ENCODE measurements around the gene PODNL1.

PODNL1 gene

GRCh38 chr19:13961826-13962698, 23.8 kb upstream of the PODNL1 start:
- H3K79me2 ChIP-seq (ENCODE audit: control insufficient read depth, low read length), result no peaks in the 10 kb centered on the region
- no peak overlapping the region for H3K27ac ChIP-seq (ENCODE audit: low read depth, low read length)
- no peak overlapping the region for H3K4me2 ChIP-seq (ENCODE audit: low read length)
- no peaks in the 10 kb centered on the region for H3K4me1 ChIP-seq (ENCODE audit: control insufficient read depth, low read length)
- peaks cover 9% of the 10 kb centered on the region; the same call in 1 of the 2 replicates for H3F3A ChIP-seq (ENCODE audit: control insufficient read depth, insufficient read depth)
- H3K9me2 ChIP-seq (replicated peaks; ENCODE audit: control insufficient read depth, low read length), result no peaks in the 10 kb centered on the region
- no peaks in the 10 kb centered on the region for H4K20me1 ChIP-seq (ENCODE audit: control insufficient read depth, insufficient read depth, low read depth, low read length)
- H3K4me3 ChIP-seq (ENCODE audit: low read length), result no peak overlapping the region
- no peaks in the 10 kb centered on the region for H3K27me3 ChIP-seq (ENCODE audit: control insufficient read depth, low read length)
- H3K36me3 ChIP-seq (ENCODE audit: control insufficient read depth, low read length), result peaks cover 55% of the 10 kb centered on the region
- no peaks in the 10 kb centered on the region for H3K9me3 ChIP-seq (ENCODE audit: control insufficient read depth, insufficient read depth, low read length)
- TF ChIP-seq CTCF (IDR thresholded peaks at IDR 0.05; ENCODE audit: low read depth, low read length, poor library complexity, severe bottlenecking), result no peak

GRCh38 chr19:13960863-13961784, 22.9 kb upstream of the PODNL1 start:
- H3K4me3 ChIP-seq (ENCODE audit: low read length), result no peak overlapping the region
- no peak overlapping the region for H3K27ac ChIP-seq (ENCODE audit: low read depth, low read length)
- H3K9me3 ChIP-seq (ENCODE audit: control insufficient read depth, insufficient read depth, low read length), result no peaks in the 10 kb centered on the region
- no peaks in the 10 kb centered on the region for H3K4me1 ChIP-seq (ENCODE audit: control insufficient read depth, low read length)
- TF ChIP-seq CTCF (IDR thresholded peaks at IDR 0.05; ENCODE audit: low read depth, low read length, poor library complexity, severe bottlenecking), result no peak
- TF ChIP-seq EZH2phosphoT487 (IDR thresholded peaks at IDR 0.05; ENCODE audit: borderline replicate concordance, low read length), result no peak
- H3K79me2 ChIP-seq (ENCODE audit: control insufficient read depth, low read length), result no peaks in the 10 kb centered on the region
- H3K4me2 ChIP-seq (ENCODE audit: low read length), result no peak overlapping the region
- H3K36me3 ChIP-seq (ENCODE audit: control insufficient read depth, low read length), result peaks cover 59% of the 10 kb centered on the region
- no peaks in the 10 kb centered on the region for H3K27me3 ChIP-seq (ENCODE audit: control insufficient read depth, low read length)
- no peaks in the 10 kb centered on the region for H4K20me1 ChIP-seq (ENCODE audit: control insufficient read depth, insufficient read depth, low read depth, low read length)
- no peaks in the 10 kb centered on the region for H3K9me2 ChIP-seq (replicated peaks; ENCODE audit: control insufficient read depth, low read length)
- peaks cover 9% of the 10 kb centered on the region; the same call in 1 of the 2 replicates for H3F3A ChIP-seq (ENCODE audit: control insufficient read depth, insufficient read depth)

- H3K79me2 ChIP-seq (ENCODE audit: control insufficient read depth, low read length), result peaks cover 3% of the 10 kb centered on the region; the same call in 1 of the 2 replicates
- H3F3A ChIP-seq (ENCODE audit: control insufficient read depth, insufficient read depth), result peaks cover 9% of the 10 kb centered on the region; the same call in 1 of the 2 replicates
- peaks cover 68% of the 10 kb centered on the region for H3K36me3 ChIP-seq (ENCODE audit: control insufficient read depth, low read length)
- H3K4me1 ChIP-seq (ENCODE audit: control insufficient read depth, low read length), result no peaks in the 10 kb centered on the region
- H3K27me3 ChIP-seq (ENCODE audit: control insufficient read depth, low read length), result no peaks in the 10 kb centered on the region
- no peak overlapping the region for H3K4me3 ChIP-seq (ENCODE audit: low read length)
- H3K9me3 ChIP-seq (ENCODE audit: control insufficient read depth, insufficient read depth, low read length), result no peaks in the 10 kb centered on the region
- no peaks in the 10 kb centered on the region for H4K20me1 ChIP-seq (ENCODE audit: control insufficient read depth, insufficient read depth, low read depth, low read length)
- H3K9me2 ChIP-seq (replicated peaks; ENCODE audit: control insufficient read depth, low read length), result no peaks in the 10 kb centered on the region
- no peak overlapping the region for H3K27ac ChIP-seq (ENCODE audit: low read depth, low read length)
- H3K4me2 ChIP-seq (ENCODE audit: low read length), result no peak overlapping the region
- TF ChIP-seq CTCF (IDR thresholded peaks at IDR 0.05; ENCODE audit: low read depth, low read length, poor library complexity, severe bottlenecking) (peak; percentile 48), EZH2phosphoT487 (IDR thresholded peaks at IDR 0.05; ENCODE audit: borderline replicate concordance, low read length) (no peak)
Observed at GRCh38 chr19:13959962-13960862, 22.0 kb upstream of the PODNL1 start.
